GM21390 (cell line): ENCODE results near the gene PDK2.

Experiments
- ATAC-seq: cut with Tn5 transposase; IDR thresholded peaks from one replicate; pipeline ENCODE4 v1.9.1; 2021; ENCODE audit not compliant: unreplicated experiment

PDK2 gene

GRCh38 chr17:50134206-50135110, 39.3 kb downstream of the PDK2 start:
- no peak for ATAC-seq

- no peak for ATAC-seq
These were observed 40.4 kb downstream of the PDK2 start for GRCh38 chr17:50135316-50136095.

GRCh38 chr17:50136096-50136687, 41.0 kb downstream of the PDK2 start:
- ATAC-seq: no peak

- no peak for ATAC-seq
These were observed 41.9 kb downstream of the PDK2 start for GRCh38 chr17:50137042-50137441.

GRCh38 chr17:50139185-50139783, 44.1 kb downstream of the PDK2 start:
- no peak for ATAC-seq

- no peak for ATAC-seq
These were observed 45.1 kb downstream of the PDK2 start for GRCh38 chr17:50139950-50140885.

GRCh38 chr17:50141026-50141744, 46.0 kb downstream of the PDK2 start:
- ATAC-seq: no peak

GRCh38 chr17:50141745-50142110, 46.6 kb downstream of the PDK2 start:
- ATAC-seq: no peak

GRCh38 chr17:50143461-50144176, 48.5 kb downstream of the PDK2 start:
- ATAC-seq: no peak

GRCh38 chr17:50144355-50144754, 49.2 kb downstream of the PDK2 start:
- no peak for ATAC-seq

- no peak for ATAC-seq
These were observed 49.8 kb downstream of the PDK2 start for GRCh38 chr17:50144845-50145531.

GRCh38 chr17:50145532-50146229, 50.5 kb downstream of the PDK2 start:
- no peak for ATAC-seq

- ATAC-seq: no peak
These were observed 51.2 kb downstream of the PDK2 start for GRCh38 chr17:50146230-50146926.

GRCh38 chr17:50146927-50147665, 51.9 kb downstream of the PDK2 start:
- ATAC-seq: no peak

- no peak for ATAC-seq
These were observed 52.7 kb downstream of the PDK2 start for GRCh38 chr17:50147841-50148225.
